Panc1 (cell line): ENCODE measurements around the gene RASSF5. TPM values are rescaled to one million over a fixed set of nuclear protein-coding genes. Genes with fewer than 3 reads are reported as not detected.

Source experiments
- ATAC-seq: fragments of 200-7000 bp; cut with Tn5 transposase; 2 replicates; pipeline ENCODE4 v1.9.1; 2020; ENCODE audit warnings: mild to moderate bottlenecking, moderate library complexity
- BruUV-seq: library from RNA; stranded (reverse); fragments of 400-500 nt; replicated peaks from 2 replicates; lab custom pipeline; 2021; lab: Mats Ljungman, UMichigan
- CTCF ChIA-PET: fragments of 300-600 bp; sonication (Branson Sonifier 250); formaldehyde crosslinking; loops from one replicate; lab custom pipeline; 2022; ENCODE audit warnings: antibody characterized with exemption; lab: Charles Lee
- POLR2A ChIA-PET: fragments of 300-600 bp; sonication (Branson Sonifier 250); formaldehyde crosslinking; loops from one replicate; lab custom pipeline; 2022; ENCODE audit warnings: antibody characterized with exemption; lab: Charles Lee
- DNase-seq: peaks from one replicate; pipeline ENCODE4 v3.0.0-alpha.2; 2010; ENCODE audit warnings: low read depth, low spot score
- H3K27ac ChIP-seq: 2 replicates; pipeline ENCODE4 v1.5.1; 2011; ENCODE audit warnings: mild to moderate bottlenecking, low read length, inconsistent platforms
- H3K27me3 ChIP-seq: fragments of 200-500 bp; sonication (Bioruptor generic); 2 replicates; pipeline ENCODE4 v1.6.0; 2014; ENCODE audit warnings: low read length, inconsistent platforms; ENCODE audit not compliant: control insufficient read depth, insufficient read depth
- H3K36me3 ChIP-seq: fragments of 200-500 bp; sonication (Bioruptor generic); 2 replicates; pipeline ENCODE4 v1.5.1; 2014; ENCODE audit warnings: inconsistent platforms, mild to moderate bottlenecking, low read length, moderate library complexity; ENCODE audit not compliant: control insufficient read depth, insufficient read depth
- H3K4me1 ChIP-seq: 2 replicates; pipeline ENCODE4 v1.5.1; 2011; ENCODE audit warnings: inconsistent platforms, mild to moderate bottlenecking, low read length, moderate library complexity; ENCODE audit not compliant: control insufficient read depth, insufficient read depth
- H3K4me3 ChIP-seq, 2 experiments: 2 replicates each; pipeline ENCODE4 v1.5.1; 2011 to 2012; ENCODE audit warnings: low read depth in 2 of 2, low read length in 2 of 2, mild to moderate bottlenecking in 2 of 2, inconsistent platforms in 1 of 2, moderate library complexity in 1 of 2
- H3K9me3 ChIP-seq: fragments of 200-500 bp; sonication (Bioruptor generic); 2 replicates; pipeline ENCODE4 v1.5.1; 2014; ENCODE audit warnings: low read depth, mild to moderate bottlenecking, inconsistent platforms, low read length, moderate library complexity; ENCODE audit not compliant: control insufficient read depth, insufficient read depth
- CTCF ChIP-seq: fragments of 450-650 bp; IDR thresholded peaks from 2 replicates; pipeline ENCODE4 v1.5.1; 2017; ENCODE audit warnings: mild to moderate bottlenecking
- POLR2AphosphoS5 ChIP-seq: IDR thresholded peaks from 2 replicates; pipeline ENCODE4 v1.6.1; 2012; ENCODE audit warnings: mild to moderate bottlenecking, low read depth, low read length, moderate library complexity
- REST ChIP-seq, 2 experiments: IDR thresholded peaks; 2 replicates each; pipeline ENCODE4 v1.6.1; 2011 to 2012; ENCODE audit warnings: low read depth in 2 of 2, control low read depth in 1 of 2, low read length in 1 of 2, mild to moderate bottlenecking in 1 of 2, moderate library complexity in 1 of 2; ENCODE audit not compliant: insufficient read depth in 1 of 2
- SIN3A ChIP-seq: IDR thresholded peaks from 2 replicates; pipeline ENCODE4 v1.6.1; 2012; ENCODE audit warnings: low read depth, mild to moderate bottlenecking, low read length, moderate library complexity, borderline replicate concordance; ENCODE audit not compliant: insufficient read depth
- TCF7L2 ChIP-seq: IDR thresholded peaks from 2 replicates; pipeline ENCODE4 v1.6.1; 2011; ENCODE audit warnings: mild to moderate bottlenecking, low read depth, low read length, inconsistent platforms
- in situ Hi-C: cut with HindIII; loops from 2 replicates; pipeline ENCODE4 v1.10.0; 2016; ENCODE audit warnings: low sequenced_read_pairs, low pct_unique_long_range_greater_than_20kb
- intact Hi-C: fragments of 100-400 bp; cut with micrococcal nuclease; formaldehyde crosslinking; loops from one replicate; pipeline ENCODE4 v1.10.0; 2022; ENCODE audit not compliant: unreplicated experiment
- total RNA-seq: library from RNA; stranded (reverse); gene quantifications from one replicate; pipeline ENCODE4 v1.2.1, GENCODE V29; 2021; ENCODE audit not compliant: unreplicated experiment

RASSF5 gene
- total RNA-seq, 1 experiment from 2014 or later, result 1.6 TPM

GRCh38 chr1:206495011-206495461, 12.3 kb upstream of the RASSF5 start:
- ATAC-seq (no peak), DNase-seq (no peak)
- Histone ChIP-seq H3K36me3 (no peaks in the 10 kb centered on the region), H3K4me1 (no peaks in the 10 kb centered on the region), H3K9me3 (no peaks in the 10 kb centered on the region), H3K27ac (no peak overlapping the region), H3K27me3 (no peaks in the 10 kb centered on the region), H3K4me3 (no peak overlapping the region)
- POLR2A ChIA-PET, result no interaction called here
- in situ Hi-C loops, result no loop called here
- CTCF ChIA-PET, result interaction anchor here (1.1 kb wide), 1 partner anchor 88 kb away, joined by 12 read pairs; no protein-coding TSS in a partner anchor
- BruUV-seq, result no TSS peak
- no peak for TF ChIP-seq TCF7L2
- no peak for TF ChIP-seq REST (IDR thresholded peaks at IDR 0.05; ENCODE audit: insufficient read depth in 1 of 2, low read depth in 2 of 2, low read length in 1 of 2)
- no peak for TF ChIP-seq CTCF
- no peak for TF ChIP-seq SIN3A
- no peak for TF ChIP-seq POLR2AphosphoS5
- intact Hi-C loops, result no loop called here

- H3K27ac ChIP-seq, result no peak overlapping the region
These were observed 11.8 kb upstream of the RASSF5 start for GRCh38 chr1:206495493-206496046.

More at GRCh38 chr1:206495493-206496046, 11.8 kb upstream of the RASSF5 start:
- intact Hi-C loops (no loop called here), in situ Hi-C loops (no loop called here)
- TF ChIP-seq POLR2AphosphoS5, result no peak
- TF ChIP-seq TCF7L2, result no peak
- no peak for TF ChIP-seq CTCF
- TF ChIP-seq SIN3A, result no peak
- TF ChIP-seq REST (IDR thresholded peaks at IDR 0.05; ENCODE audit: insufficient read depth in 1 of 2, low read depth in 2 of 2, low read length in 1 of 2), result no peak
- Histone ChIP-seq H3K36me3 (no peaks in the 10 kb centered on the region), H3K4me3 (no peak overlapping the region), H3K9me3 (no peaks in the 10 kb centered on the region), H3K4me1 (no peaks in the 10 kb centered on the region), H3K27me3 (no peaks in the 10 kb centered on the region)
- ATAC-seq, result no peak
- BruUV-seq, result no TSS peak
- ChIA-PET CTCF (interaction anchor here (1.1 kb wide), 1 partner anchor 88 kb away, joined by 12 read pairs; no protein-coding TSS in a partner anchor), POLR2A (no interaction called here)
- no peak for DNase-seq
